Fibroblast of pulmonary artery (primary cell): ENCODE data around the gene MEX3A.

ENCODE experiments used
- DNase-seq: peaks from one replicate; pipeline ENCODE4 v3.0.0-alpha.2; 2010; ENCODE audit warnings: low read depth
- H3K4me3 ChIP-seq: replicated peaks from 2 replicates; pipeline ENCODE4 v1.5.1; 2011; ENCODE audit warnings: low read depth, mild to moderate bottlenecking, control low read depth, low read length, moderate library complexity
- TF ChIP-seq, protein P1 (sequence below): IDR thresholded peaks from 2 replicates; pipeline ENCODE4 v1.5.1; 2011; ENCODE audit warnings: mild to moderate bottlenecking, control low read depth, low read length, inconsistent platforms; ENCODE audit errors: missing control alignments

MEX3A gene

DNA sequence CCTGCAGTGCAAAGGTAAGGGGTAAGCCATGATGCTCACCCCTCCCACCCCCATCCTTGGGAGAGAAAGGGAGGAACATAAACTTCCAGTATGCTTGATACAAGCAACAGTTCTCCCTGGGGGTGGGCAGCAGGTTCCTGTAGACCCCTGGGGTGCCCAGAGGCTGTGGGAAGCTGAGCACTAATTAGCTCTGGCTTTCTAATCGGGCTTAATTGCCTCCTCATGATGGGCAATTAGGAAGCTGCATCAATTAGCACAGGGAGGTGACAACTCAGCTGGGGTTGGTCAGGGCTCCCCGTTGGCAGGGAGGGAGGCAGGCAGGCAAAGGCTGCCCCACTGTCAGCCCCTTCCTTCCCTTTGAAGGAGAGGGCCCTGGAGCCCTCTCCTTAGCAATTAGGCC, 16.5 kb upstream of the MEX3A start:
- DNase-seq, result no peak
- TF ChIP-seq, protein P1, sequence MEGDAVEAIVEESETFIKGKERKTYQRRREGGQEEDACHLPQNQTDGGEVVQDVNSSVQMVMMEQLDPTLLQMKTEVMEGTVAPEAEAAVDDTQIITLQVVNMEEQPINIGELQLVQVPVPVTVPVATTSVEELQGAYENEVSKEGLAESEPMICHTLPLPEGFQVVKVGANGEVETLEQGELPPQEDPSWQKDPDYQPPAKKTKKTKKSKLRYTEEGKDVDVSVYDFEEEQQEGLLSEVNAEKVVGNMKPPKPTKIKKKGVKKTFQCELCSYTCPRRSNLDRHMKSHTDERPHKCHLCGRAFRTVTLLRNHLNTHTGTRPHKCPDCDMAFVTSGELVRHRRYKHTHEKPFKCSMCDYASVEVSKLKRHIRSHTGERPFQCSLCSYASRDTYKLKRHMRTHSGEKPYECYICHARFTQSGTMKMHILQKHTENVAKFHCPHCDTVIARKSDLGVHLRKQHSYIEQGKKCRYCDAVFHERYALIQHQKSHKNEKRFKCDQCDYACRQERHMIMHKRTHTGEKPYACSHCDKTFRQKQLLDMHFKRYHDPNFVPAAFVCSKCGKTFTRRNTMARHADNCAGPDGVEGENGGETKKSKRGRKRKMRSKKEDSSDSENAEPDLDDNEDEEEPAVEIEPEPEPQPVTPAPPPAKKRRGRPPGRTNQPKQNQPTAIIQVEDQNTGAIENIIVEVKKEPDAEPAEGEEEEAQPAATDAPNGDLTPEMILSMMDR, result no peak
- H3K4me3 ChIP-seq, result no peak overlapping the region

DNA sequence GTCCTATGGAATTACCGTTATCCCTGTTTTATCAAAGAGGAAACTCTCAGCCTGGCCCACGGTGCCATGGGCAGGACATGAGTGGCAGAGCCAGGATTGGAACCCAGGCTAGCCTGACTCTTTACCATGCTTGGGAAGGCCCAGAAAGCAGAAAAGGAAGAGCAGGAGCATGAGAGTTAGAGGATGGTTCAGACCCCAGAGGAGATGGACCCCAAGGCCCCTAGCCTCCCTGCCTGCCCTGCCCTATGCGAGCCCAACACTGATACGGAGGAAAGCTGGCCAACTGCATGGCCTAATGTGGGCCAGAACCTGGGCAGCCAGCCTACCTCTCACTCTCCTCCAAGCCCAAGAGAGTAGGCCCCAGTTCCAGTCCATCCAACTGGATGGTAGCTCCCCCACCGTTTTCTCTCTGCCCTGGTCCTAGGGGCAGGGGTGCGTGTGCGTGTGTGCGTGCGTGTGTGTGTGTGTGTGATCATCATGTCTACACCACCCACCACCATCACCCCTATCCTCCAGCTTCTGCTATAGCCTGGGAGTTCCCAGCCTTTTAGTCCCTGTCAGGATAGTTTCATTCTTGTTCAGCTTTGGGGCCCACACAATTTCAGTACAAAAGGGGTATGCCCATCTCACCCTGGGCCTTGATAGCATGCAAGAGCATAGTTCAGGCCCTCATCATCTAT, 15.4 kb upstream of the MEX3A start:
- DNase-seq, result no peak
- TF ChIP-seq, protein P1, result no peak
- H3K4me3 ChIP-seq, result no peak overlapping the region

GRCh38 chr1:156096640-156097391, 14.6 kb upstream of the MEX3A start:
- TF ChIP-seq, protein P1, result peak; percentile 97
- no peak overlapping the region for H3K4me3 ChIP-seq
- DNase-seq, result peak; percentile 86

DNA sequence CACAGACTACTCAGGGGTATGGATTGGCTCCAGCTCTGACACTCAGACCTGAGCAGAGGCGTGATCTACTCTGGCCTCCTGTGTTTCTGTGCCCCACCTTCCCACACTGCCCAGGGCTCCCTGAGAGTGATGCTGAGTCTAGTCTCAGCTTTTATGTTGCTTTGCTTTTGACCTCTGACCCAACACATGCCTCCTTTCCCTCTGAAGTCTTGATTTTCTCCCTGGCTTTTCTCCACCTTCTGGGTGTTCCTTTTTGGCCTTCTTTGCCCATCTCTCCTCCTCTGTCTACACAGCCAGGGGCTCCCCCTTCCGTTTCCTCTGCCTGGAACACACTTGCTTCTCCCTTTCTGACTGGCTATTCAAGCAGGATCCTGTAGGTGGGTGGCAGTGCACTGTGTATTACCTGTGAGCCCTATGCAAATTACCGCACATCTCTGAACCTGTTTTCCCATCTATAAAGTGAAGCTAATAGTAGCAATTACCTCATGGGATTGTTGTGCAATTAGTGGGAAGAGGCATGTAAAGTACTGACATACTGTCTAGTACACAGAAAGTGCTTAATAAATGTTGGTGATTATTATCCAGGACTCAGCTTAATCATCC, 13.7 kb upstream of the MEX3A start:
- no peak for DNase-seq
- TF ChIP-seq, protein P1, result no peak
- no peak overlapping the region for H3K4me3 ChIP-seq

- no peak for DNase-seq
- H3K4me3 ChIP-seq, result no peak overlapping the region
- TF ChIP-seq, protein P1, result no peak
Observed at GRCh38 chr1:156091610-156092009, 9.3 kb upstream of the MEX3A start.

DNA sequence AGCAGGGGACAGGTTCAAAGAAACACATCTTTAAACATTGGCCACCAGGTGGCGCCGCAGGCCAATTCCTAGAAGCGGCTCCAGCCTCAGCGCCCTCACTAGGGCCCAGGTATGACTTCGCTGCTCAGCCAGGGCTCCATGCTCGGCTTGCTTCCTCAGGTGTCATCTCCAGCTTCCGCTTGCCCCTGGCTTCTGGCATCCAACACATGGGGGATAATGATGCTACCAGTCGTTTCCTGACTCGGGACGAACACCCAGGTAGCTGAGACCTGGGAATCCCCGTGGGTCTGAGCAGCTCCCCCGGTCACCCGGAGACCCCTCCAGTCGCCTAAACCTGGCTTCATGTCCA, 8.5 kb upstream of the MEX3A start:
- peak; percentile 84 for DNase-seq
- TF ChIP-seq, protein P1, result peak; percentile 61
- no peak overlapping the region for H3K4me3 ChIP-seq
